Measurements from ENCODE around the gene TNS1.

DNA sequence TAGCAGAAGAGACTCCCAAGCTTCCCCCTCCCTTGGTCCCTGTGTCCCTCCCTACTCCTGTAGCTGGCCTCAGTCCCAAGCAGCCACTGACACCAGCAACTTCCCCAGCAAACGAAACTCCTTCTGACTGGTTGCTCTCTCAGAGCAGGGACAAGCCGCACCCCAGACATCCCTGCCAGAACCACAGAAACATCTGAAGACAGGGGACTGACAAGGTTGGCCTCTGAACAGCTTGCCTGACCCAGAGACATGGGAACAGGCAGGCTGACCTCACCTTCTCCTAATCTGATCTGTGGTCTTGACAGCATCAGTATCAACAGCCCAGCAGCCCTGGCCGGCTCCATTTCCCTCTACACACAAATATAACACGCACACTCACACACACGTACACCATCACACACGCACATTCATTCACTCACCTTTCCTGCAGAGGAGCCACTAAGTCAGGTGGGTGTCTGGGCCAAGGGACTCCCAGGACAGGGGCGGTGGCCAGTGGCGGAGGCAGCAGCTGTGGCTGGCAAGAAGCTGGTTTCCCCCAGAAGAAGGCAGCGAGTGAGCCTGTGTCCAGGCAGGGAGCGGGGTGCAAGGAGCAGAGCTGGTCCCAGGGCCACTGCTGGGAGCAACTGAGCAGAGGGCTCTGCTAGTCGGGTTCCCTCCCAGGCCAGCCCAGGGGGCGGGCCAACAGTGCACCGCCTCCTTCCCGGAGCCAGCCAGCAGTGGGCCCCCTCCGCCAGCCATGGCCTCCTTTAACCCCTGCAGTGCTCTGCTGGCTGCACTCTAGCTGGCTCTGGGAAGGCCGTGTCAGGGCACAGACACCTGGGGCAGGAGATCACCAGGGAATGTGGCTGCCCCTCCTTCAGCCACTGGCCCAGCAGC is 59.1 kb downstream of the TNS1 start:
- TF ChIP-seq, protein P1, sequence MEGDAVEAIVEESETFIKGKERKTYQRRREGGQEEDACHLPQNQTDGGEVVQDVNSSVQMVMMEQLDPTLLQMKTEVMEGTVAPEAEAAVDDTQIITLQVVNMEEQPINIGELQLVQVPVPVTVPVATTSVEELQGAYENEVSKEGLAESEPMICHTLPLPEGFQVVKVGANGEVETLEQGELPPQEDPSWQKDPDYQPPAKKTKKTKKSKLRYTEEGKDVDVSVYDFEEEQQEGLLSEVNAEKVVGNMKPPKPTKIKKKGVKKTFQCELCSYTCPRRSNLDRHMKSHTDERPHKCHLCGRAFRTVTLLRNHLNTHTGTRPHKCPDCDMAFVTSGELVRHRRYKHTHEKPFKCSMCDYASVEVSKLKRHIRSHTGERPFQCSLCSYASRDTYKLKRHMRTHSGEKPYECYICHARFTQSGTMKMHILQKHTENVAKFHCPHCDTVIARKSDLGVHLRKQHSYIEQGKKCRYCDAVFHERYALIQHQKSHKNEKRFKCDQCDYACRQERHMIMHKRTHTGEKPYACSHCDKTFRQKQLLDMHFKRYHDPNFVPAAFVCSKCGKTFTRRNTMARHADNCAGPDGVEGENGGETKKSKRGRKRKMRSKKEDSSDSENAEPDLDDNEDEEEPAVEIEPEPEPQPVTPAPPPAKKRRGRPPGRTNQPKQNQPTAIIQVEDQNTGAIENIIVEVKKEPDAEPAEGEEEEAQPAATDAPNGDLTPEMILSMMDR (IDR thresholded peaks at IDR 0.05; ENCODE audit: insufficient read depth, low read length), result no peak
- TF ChIP-seq, protein P2, sequence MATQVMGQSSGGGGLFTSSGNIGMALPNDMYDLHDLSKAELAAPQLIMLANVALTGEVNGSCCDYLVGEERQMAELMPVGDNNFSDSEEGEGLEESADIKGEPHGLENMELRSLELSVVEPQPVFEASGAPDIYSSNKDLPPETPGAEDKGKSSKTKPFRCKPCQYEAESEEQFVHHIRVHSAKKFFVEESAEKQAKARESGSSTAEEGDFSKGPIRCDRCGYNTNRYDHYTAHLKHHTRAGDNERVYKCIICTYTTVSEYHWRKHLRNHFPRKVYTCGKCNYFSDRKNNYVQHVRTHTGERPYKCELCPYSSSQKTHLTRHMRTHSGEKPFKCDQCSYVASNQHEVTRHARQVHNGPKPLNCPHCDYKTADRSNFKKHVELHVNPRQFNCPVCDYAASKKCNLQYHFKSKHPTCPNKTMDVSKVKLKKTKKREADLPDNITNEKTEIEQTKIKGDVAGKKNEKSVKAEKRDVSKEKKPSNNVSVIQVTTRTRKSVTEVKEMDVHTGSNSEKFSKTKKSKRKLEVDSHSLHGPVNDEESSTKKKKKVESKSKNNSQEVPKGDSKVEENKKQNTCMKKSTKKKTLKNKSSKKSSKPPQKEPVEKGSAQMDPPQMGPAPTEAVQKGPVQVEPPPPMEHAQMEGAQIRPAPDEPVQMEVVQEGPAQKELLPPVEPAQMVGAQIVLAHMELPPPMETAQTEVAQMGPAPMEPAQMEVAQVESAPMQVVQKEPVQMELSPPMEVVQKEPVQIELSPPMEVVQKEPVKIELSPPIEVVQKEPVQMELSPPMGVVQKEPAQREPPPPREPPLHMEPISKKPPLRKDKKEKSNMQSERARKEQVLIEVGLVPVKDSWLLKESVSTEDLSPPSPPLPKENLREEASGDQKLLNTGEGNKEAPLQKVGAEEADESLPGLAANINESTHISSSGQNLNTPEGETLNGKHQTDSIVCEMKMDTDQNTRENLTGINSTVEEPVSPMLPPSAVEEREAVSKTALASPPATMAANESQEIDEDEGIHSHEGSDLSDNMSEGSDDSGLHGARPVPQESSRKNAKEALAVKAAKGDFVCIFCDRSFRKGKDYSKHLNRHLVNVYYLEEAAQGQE (IDR thresholded peaks at IDR 0.05; ENCODE audit: insufficient replicate concordance, low read depth), result no peak
- no peak for TF ChIP-seq POLR2AphosphoS5 (IDR thresholded peaks at IDR 0.05; ENCODE audit: low read depth)
